ENCODE measurements around the gene SH3BGR. TPM values are rescaled to one million over a fixed set of nuclear protein-coding genes. Genes with fewer than 3 reads are reported as not detected.

Gene SH3BGR
- total RNA-seq = 0.33 TPM in 1 of 2 replicates, not detected in the other

GRCh38 chr21:39451332-39452206 is at the start of gene SH3BGR:
Gene SH3BGR (plus strand): TSS chr21:39451970. CDS start chr21:39452097, 127 bp downstream.

GRCh38 chr21:39445321-39446269 is 6.2 kb upstream of the SH3BGR start, which contains the start of gene LCA5L:
Gene LCA5L (minus strand): TSS chr21:39445778. CDS start chr21:39428493, 17,285 bp downstream.

Small RNA genes lying within 50 kb of the gene (small RNA-seq; reads per million reads assigned to genes)
- gene MIR6508 = not detected

Other genes starting within 250 kb of the SH3BGR start
- gene BRWD1, start 138.3 kb upstream of the SH3BGR start, total RNA-seq = 49.5 and 51.3 TPM in 2 replicates
- 226 and 253 TPM in 2 replicates for gene HMGN1, start 102.9 kb upstream of the SH3BGR start, total RNA-seq
- 0.76 and 1.3 TPM in 2 replicates for gene LCA5L, start 6.2 kb upstream of the SH3BGR start, total RNA-seq
- gene B3GALT5, start 161.0 kb downstream of the SH3BGR start, total RNA-seq = 0.10 TPM in 1 of 2 replicates, not detected in the other

Measured in vein endothelial cell (primary cell).